CD4-positive, alpha-beta memory T cell (primary cell): ENCODE measurements around the gene FBN2. TPM values are rescaled to one million over a fixed set of nuclear protein-coding genes. Genes with fewer than 3 reads are reported as not detected.

Source experiments
- CTCF ChIA-PET: fragments of 350-600 bp; sonication (Branson Sonifier 250); formaldehyde crosslinking; loops from one replicate; lab custom pipeline; 2021; ENCODE audit warnings: inconsistent platforms; ENCODE audit not compliant: partially characterized antibody; lab: Charles Lee
- POLR2A ChIA-PET: fragments of 350-600 bp; sonication (Branson Sonifier 250); formaldehyde crosslinking; loops from one replicate; lab custom pipeline; 2021; ENCODE audit not compliant: partially characterized antibody; lab: Charles Lee
- DNase-seq, 5 donors: peaks; one replicate each; pipeline versions ENCODE4 v3.0.0 to v3.0.0-alpha.2; 2020 to 2022; ENCODE audit warnings: mixed read lengths in 1 of 5
- H3K27ac ChIP-seq: one replicate; pipeline ENCODE4 v1.7.0; 2013; ENCODE audit warnings: low read depth, low read length
- H3K27me3 ChIP-seq: 2 replicates; pipeline ENCODE4 v1.7.0; 2013; ENCODE audit warnings: mild to moderate bottlenecking, low read length, moderate library complexity; ENCODE audit not compliant: insufficient read depth
- H3K36me3 ChIP-seq: 2 replicates; pipeline ENCODE4 v1.7.0; 2013; ENCODE audit warnings: mild to moderate bottlenecking, low read length, moderate library complexity; ENCODE audit not compliant: insufficient read depth
- H3K4me1 ChIP-seq: 2 replicates; pipeline ENCODE4 v1.7.0; 2013; ENCODE audit warnings: mild to moderate bottlenecking, low read length, moderate library complexity; ENCODE audit not compliant: insufficient read depth
- H3K4me3 ChIP-seq, 2 donors: one replicate each; pipeline ENCODE4 v1.7.0; 2013; ENCODE audit warnings: low read length in 2 of 2, mild to moderate bottlenecking in 1 of 2
- H3K9me3 ChIP-seq, 2 donors: one replicate each; pipeline ENCODE4 v1.7.0; 2013; ENCODE audit warnings: low read length in 2 of 2, control low read depth in 1 of 2; ENCODE audit not compliant: control insufficient read depth in 1 of 2
- H3K27ac Mint-ChIP-seq, 7 donors: one replicate each; pipeline ENCODE4 v1.8.0; 2020 to 2021; ENCODE audit warnings: mixed read lengths in 7 of 7, mild to moderate bottlenecking in 6 of 7, inconsistent platforms in 3 of 7, moderate library complexity in 3 of 7
- H3K27me3 Mint-ChIP-seq, 2 donors: one replicate each; pipeline ENCODE4 v1.8.0; 2020 to 2021; ENCODE audit warnings: mixed read lengths in 2 of 2
- H3K36me3 Mint-ChIP-seq, 2 donors: one replicate each; pipeline ENCODE4 v1.8.0; 2020 to 2021; ENCODE audit warnings: mixed read lengths in 2 of 2, inconsistent platforms in 1 of 2, mild to moderate bottlenecking in 1 of 2
- H3K4me1 Mint-ChIP-seq, 4 donors: one replicate each; pipeline ENCODE4 v1.8.0; 2020 to 2021; ENCODE audit warnings: mixed read lengths in 4 of 4, mild to moderate bottlenecking in 1 of 4
- H3K4me3 Mint-ChIP-seq, 8 donors: one replicate each; pipeline ENCODE4 v1.8.0; 2020 to 2021; ENCODE audit warnings: mixed read lengths in 8 of 8, mild to moderate bottlenecking in 7 of 8, moderate library complexity in 6 of 8, inconsistent platforms in 3 of 8
- H3K9me3 Mint-ChIP-seq, 8 donors: one replicate each; pipeline ENCODE4 v1.8.0; 2020 to 2021; ENCODE audit warnings: mixed read lengths in 8 of 8, mild to moderate bottlenecking in 5 of 8, inconsistent platforms in 3 of 8, moderate library complexity in 1 of 8
- intact Hi-C: fragments of 100-400 bp; cut with micrococcal nuclease; formaldehyde crosslinking; loops from one replicate; pipeline ENCODE4 v1.15.1; 2023
- polyA plus RNA-seq, 2 donors: library from polyadenylated mRNA; unstranded; fragments of 300-500 nt; fragmentation: Illumina TruSeq; gene quantifications; one replicate each; pipeline ENCODE4 v1.2.3, GENCODE V29; 2021
- total RNA-seq, 2 experiments: library from RNA; stranded (reverse); gene quantifications; one replicate each; pipeline ENCODE4 v1.2.3, GENCODE V29; 2021

Gene FBN2
- total and polyA plus RNA-seq, 4 experiments from 2014 or later: 0.15 to 0.30 TPM; not detected in 2

DNA sequence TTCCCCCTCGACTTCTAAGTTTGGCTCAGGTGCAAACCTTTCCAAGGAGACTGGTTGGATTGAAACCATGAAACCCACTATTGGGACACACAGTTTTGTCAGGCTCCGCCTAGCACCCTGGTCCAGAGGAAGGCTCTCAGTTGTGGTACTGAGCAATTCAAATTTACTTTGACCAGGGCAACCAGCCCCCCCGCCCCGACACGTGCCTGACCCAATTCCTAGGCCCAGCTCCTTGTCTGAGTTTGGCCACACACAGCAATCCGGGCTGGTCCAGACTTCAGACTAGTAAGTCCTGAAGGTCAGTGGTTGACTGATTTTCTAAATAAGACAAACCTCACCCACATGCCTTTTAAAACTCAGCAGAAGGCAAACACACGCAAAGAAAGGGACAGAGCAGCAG lies 321.8 kb downstream of the FBN2 start:
- H3K27ac Mint-ChIP-seq: no peak overlapping the region
- intact Hi-C loops: no loop called here
- CTCF ChIA-PET: no interaction called here

DNA sequence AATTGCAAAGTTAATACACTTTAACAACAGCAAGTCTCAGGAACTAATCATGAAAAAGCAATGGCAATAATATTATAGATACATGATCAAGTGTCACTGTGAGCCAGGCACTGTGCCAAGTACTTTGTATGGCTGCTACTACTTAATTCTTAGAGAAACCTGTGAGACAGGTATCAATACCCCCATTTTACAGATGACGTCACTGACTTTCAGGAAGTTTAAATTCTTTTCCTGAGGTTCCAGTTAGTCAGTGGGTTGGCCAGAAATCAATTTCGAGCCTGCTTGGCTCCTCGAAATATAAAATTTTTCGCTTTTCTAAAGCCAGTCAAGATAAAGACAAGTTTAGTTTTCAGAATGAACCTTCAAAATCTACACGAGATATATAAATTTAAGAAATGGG lies 324.2 kb downstream of the FBN2 start:
- POLR2A ChIA-PET: no interaction called here
- H3K27me3 ChIP-seq: no peaks in the 10 kb centered on the region
- CTCF ChIA-PET: interaction anchor here (0.9 to 1.4 kb wide), 4 partner anchors 8 to 1557 kb away, joined by 3 to 5 read pairs (median 4); no protein-coding TSS in a partner anchor
- H3K4me1 ChIP-seq: no peaks in the 10 kb centered on the region
- no peaks in the 10 kb centered on the region for H3K27me3 Mint-ChIP-seq
- H3K36me3 Mint-ChIP-seq: no peaks in the 10 kb centered on the region
- no peak overlapping the region for H3K27ac Mint-ChIP-seq
- no peaks in the 10 kb centered on the region for H3K9me3 ChIP-seq
- intact Hi-C loops: loop anchor here (5.0 kb wide), 2 partner anchors 628 to 923 kb away; no protein-coding TSS in a partner anchor
- H3K36me3 ChIP-seq: no peaks in the 10 kb centered on the region
- peaks cover 0 to 2% (median 0%) of the 10 kb centered on the region in 8 donors for H3K9me3 Mint-ChIP-seq
- no peak overlapping the region for H3K27ac ChIP-seq
- no peak overlapping the region for H3K4me3 Mint-ChIP-seq
- peaks cover 0 to 4% (median 1%) of the 10 kb centered on the region in 4 donors for H3K4me1 Mint-ChIP-seq
- DNase-seq: no peak
- H3K4me3 ChIP-seq: no peak overlapping the region

More for the DNA sequence above, 321.8 kb downstream of the FBN2 start:
- Histone ChIP-seq H3K4me1 (no peaks in the 10 kb centered on the region), H3K9me3 (no peaks in the 10 kb centered on the region), H3K27ac (no peak overlapping the region), H3K4me3 (no peak overlapping the region), H3K36me3 (no peaks in the 10 kb centered on the region), H3K27me3 (no peaks in the 10 kb centered on the region)
- no peaks in the 10 kb centered on the region for H3K36me3 Mint-ChIP-seq
- DNase-seq: no peak
- peaks cover 0 to 4% (median 1%) of the 10 kb centered on the region in 4 donors for H3K4me1 Mint-ChIP-seq
- peaks cover 0 to 5% of the 10 kb centered on the region in 2 donors for H3K27me3 Mint-ChIP-seq
- H3K4me3 Mint-ChIP-seq: no peak overlapping the region
- peaks cover 0 to 2% (median 0%) of the 10 kb centered on the region in 8 donors for H3K9me3 Mint-ChIP-seq
- POLR2A ChIA-PET: no interaction called here

DNA sequence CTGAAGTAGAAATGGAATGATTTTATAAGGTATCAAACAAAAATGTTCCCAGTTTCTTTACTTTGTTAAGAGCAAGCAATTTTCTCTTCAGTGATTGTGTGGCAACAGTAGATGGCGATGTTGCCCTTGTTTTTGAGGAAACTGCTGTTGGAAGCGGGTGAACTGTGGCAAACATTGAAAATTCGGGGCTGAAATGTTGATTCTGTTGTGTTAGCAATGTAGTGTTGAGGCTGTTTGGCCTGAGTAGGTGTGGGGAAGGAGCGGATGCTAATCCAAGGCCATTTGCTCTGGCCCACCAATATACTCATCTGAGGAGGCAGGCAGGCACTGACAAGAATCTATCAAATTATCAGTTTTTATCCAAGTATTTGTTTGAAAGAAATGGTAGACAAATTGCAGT lies 324.7 kb downstream of the FBN2 start:
- intact Hi-C loops: loop anchor here (5.0 kb wide), 2 partner anchors 629 to 924 kb away; no protein-coding TSS in a partner anchor
- Mint-ChIP-seq H3K4me1 (peaks cover 0 to 4% (median 1%) of the 10 kb centered on the region in 4 donors), H3K27ac (no peak overlapping the region), H3K36me3 (no peaks in the 10 kb centered on the region), H3K27me3 (peaks cover 0 to 1% of the 10 kb centered on the region in 2 donors), H3K9me3 (peaks cover 0 to 2% (median 0%) of the 10 kb centered on the region in 8 donors), H3K4me3 (no peak overlapping the region)
- no peak overlapping the region for H3K27ac ChIP-seq
- ChIA-PET POLR2A (no interaction called here), CTCF (interaction anchor here (1.4 to 2.1 kb wide), 2 partner anchors 1552 to 1638 kb away, joined by 4 to 5 read pairs; no protein-coding TSS in a partner anchor)
- peak; percentile 21 to 43 (median 33) for DNase-seq
- no peaks in the 10 kb centered on the region for H3K36me3 ChIP-seq
- H3K27me3 ChIP-seq: no peaks in the 10 kb centered on the region
- no peaks in the 10 kb centered on the region for H3K9me3 ChIP-seq
- no peak overlapping the region for H3K4me3 ChIP-seq
- H3K4me1 ChIP-seq: no peaks in the 10 kb centered on the region

DNA sequence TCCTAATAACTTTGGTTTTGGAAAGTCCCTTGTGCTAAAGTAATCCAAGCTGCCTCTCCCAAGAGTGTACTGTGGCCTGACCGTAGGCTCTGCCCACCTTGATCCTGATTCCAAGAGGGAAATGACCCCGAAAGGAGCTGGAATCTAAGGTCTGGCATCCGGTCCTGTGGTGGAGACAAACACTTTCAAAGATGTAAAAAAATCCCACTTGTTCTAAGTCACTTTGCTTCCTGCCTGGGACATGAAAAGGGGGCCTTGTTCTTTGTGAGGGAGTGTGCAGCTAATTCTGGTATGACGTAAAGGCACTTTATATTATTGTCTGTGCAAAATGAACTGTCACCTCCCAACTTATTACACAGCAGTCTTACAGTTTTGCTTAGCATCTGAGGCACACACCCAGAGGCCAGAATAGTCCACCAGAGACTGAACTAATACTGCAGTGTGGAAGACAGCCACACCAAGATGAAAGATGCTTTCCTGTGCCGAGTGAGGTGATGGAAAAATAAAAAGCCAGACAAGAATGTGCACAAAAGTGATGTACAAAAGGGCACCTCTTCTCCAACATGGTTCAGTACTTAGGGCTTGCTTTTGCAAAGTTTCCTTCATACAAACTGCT lies 325.7 kb downstream of the FBN2 start:
- Mint-ChIP-seq H3K9me3 (peaks cover 0 to 2% (median 0%) of the 10 kb centered on the region in 8 donors), H3K4me1 (peaks cover 0 to 4% (median 1%) of the 10 kb centered on the region in 4 donors), H3K4me3 (no peak overlapping the region), H3K36me3 (no peaks in the 10 kb centered on the region), H3K27ac (no peak overlapping the region), H3K27me3 (peaks cover 0 to 1% of the 10 kb centered on the region in 2 donors)
- no peaks in the 10 kb centered on the region for H3K9me3 ChIP-seq
- H3K4me1 ChIP-seq: no peaks in the 10 kb centered on the region
- H3K36me3 ChIP-seq: no peaks in the 10 kb centered on the region
- ChIA-PET POLR2A (no interaction called here), CTCF (interaction anchor here (1.7 to 2.1 kb wide), 2 partner anchors 1559 to 1639 kb away, joined by 4 to 6 read pairs; no protein-coding TSS in a partner anchor)
- H3K4me3 ChIP-seq: no peak overlapping the region
- intact Hi-C loops: loop anchor here (5.0 kb wide), 2 partner anchors 630 to 925 kb away; no protein-coding TSS in a partner anchor
- DNase-seq: no peak
- no peak overlapping the region for H3K27ac ChIP-seq
- no peaks in the 10 kb centered on the region for H3K27me3 ChIP-seq

DNA sequence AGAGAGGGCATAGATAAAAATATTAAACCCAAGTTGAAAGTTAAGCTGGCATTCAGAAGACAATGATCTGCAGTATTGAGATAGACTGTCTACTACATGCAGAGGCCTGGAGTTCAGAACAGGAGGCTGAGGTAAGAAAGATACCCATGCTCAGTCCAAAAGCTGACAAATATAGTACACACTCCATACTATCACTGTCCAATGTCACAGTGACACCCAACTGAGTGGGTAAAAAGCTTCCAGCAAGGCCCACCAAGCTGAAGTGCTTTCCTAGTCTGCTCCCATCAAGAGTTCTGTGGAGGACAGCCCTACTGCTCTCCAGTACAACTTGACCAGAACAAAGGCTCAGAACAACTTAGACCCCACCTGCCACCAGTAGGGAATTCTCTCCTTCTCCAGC lies 329.6 kb downstream of the FBN2 start:
- CTCF ChIA-PET: no interaction called here

More for the DNA sequence above, 329.6 kb downstream of the FBN2 start:
- H3K4me1 ChIP-seq: no peaks in the 10 kb centered on the region
- Mint-ChIP-seq H3K27me3 (peaks cover 4% of the 10 kb centered on the region in 2 donors), H3K9me3 (no peaks in the 10 kb centered on the region), H3K4me1 (peaks cover 0 to 3% (median 1%) of the 10 kb centered on the region in 4 donors), H3K36me3 (no peaks in the 10 kb centered on the region), H3K27ac (no peak overlapping the region), H3K4me3 (no peak overlapping the region)
- H3K27me3 ChIP-seq: no peaks in the 10 kb centered on the region
- H3K27ac ChIP-seq: no peak overlapping the region
- no peak overlapping the region for H3K4me3 ChIP-seq
- POLR2A ChIA-PET: no interaction called here
- H3K9me3 ChIP-seq: no peaks in the 10 kb centered on the region
- intact Hi-C loops: loop anchor here (10.0 kb wide), 1 partner anchor 886 kb away; the partner anchor contains the start of gene ISOC1
- no peak for DNase-seq
- no peaks in the 10 kb centered on the region for H3K36me3 ChIP-seq
